Measurements from ENCODE around the gene E2F2. TPM values are rescaled to one million over a fixed set of nuclear protein-coding genes. Genes with fewer than 3 reads are reported as not detected.
A peak's percentile ranks its signal among the peaks of the same experiment; 100 is the strongest.

The E2F2 gene
- polyA plus RNA-seq, result 1 to 10 TPM in 2 of 3 donors, under 1 TPM in 1; 0.28 to 1.3 (median 1.2) TPM

- peak within 1 kb of the TSS; percentile 91 to 98 (median 93) for H3K4me3 Mint-ChIP-seq
- H3K36me3 Mint-ChIP-seq, result no peaks in the 10 kb centered on the region
- peaks cover 68 to 75% of the 10 kb centered on the region in 2 donors for H3K4me1 Mint-ChIP-seq
- H3K27me3 Mint-ChIP-seq (ENCODE audit: low read depth in 3 of 3), result peaks cover 2 to 4% (median 2%) of the 10 kb centered on the region in 3 donors
- peak; percentile 75 to 82 (median 82) for DNase-seq
- no peaks in the 10 kb centered on the region for H3K9me3 Mint-ChIP-seq
- peak within 1 kb of the TSS; percentile 21 to 90 (median 83) for H3K27ac Mint-ChIP-seq
Measured at GRCh38 chr1:23530747-23531561, at the start of gene E2F2. Gene E2F2, minus strand, starts transcription at chr1:23531233. Its CDS starts 440 bp downstream, at chr1:23530793.

DNA sequence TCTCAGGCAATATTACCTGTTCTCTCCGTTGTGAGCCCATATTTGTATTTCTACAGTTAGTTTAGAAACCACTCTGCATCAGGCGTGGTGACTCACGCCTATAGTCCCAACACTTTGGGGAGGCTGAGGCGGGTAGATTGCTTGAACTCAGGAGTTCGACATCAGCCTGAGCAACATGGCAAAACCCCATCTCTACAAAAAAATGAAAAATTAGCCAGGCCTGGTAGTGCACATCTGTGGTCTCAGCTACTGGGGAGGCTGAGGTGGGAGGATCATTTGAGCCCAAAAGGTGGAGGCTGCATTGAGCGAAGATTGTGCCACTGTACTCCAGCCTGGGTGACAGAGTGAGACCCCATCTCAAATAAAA lies 47.9 kb upstream of the E2F2 start:
- Mint-ChIP-seq H3K4me3 (no peak overlapping the region), H3K27me3 (ENCODE audit: low read depth in 3 of 3) (peaks cover 0 to 2% (median 1%) of the 10 kb centered on the region in 3 donors), H3K27ac (no peak overlapping the region), H3K36me3 (no peaks in the 10 kb centered on the region), H3K9me3 (no peaks in the 10 kb centered on the region), H3K4me1 (no peaks in the 10 kb centered on the region)
- no peak for DNase-seq

GRCh38 chr1:23578311-23578996 lies 47.4 kb upstream of the E2F2 start:
- Mint-ChIP-seq H3K9me3 (no peaks in the 10 kb centered on the region), H3K4me1 (no peaks in the 10 kb centered on the region), H3K27me3 (ENCODE audit: low read depth in 3 of 3) (peaks cover 0 to 2% (median 1%) of the 10 kb centered on the region in 3 donors), H3K27ac (no peak overlapping the region), H3K36me3 (no peaks in the 10 kb centered on the region), H3K4me3 (no peak overlapping the region)
- no peak for DNase-seq

GRCh38 chr1:23577056-23578004 lies 46.3 kb upstream of the E2F2 start:
- Mint-ChIP-seq H3K4me1 (no peaks in the 10 kb centered on the region), H3K4me3 (no peak overlapping the region), H3K36me3 (no peaks in the 10 kb centered on the region), H3K27me3 (ENCODE audit: low read depth in 3 of 3) (peaks cover 0 to 2% (median 1%) of the 10 kb centered on the region in 3 donors), H3K9me3 (no peaks in the 10 kb centered on the region), H3K27ac (no peak overlapping the region)
- DNase-seq, result no peak

DNA sequence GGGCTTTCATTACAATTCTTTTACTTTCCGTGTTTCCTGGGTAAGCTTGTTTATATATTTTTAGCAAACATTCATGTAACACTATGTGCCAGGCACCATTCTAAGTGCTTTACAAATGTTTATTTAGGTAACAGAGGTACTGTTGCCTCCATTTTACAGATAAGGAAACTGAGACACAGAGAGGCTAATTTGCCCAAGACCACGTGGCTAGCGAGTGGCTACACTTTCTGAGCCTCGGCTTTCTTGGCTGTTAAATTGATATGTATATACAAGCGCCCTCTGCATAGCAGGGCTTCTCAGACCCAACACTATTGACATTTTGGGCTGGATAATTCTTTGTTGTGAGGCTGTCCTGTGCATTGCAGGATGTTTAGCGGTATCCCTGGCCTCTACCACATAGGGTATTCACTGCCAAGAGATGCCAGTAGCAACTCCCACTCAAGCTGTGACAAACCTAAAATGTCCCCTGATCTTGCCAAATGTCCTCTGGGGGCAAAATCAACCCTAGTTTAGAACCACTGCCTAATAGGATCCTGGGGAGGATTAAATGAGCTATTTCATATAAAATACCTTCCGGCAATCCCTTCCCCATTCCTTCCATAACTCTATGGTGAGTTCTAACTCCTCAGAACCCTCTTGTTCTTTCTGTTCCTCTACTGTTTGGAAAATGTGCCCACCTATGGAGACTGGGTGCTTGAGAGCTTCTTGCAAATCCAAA lies 45.5 kb upstream of the E2F2 start:
- no peaks in the 10 kb centered on the region for H3K9me3 Mint-ChIP-seq
- H3K36me3 Mint-ChIP-seq, result peaks cover 0 to 2% (median 0%) of the 10 kb centered on the region in 3 donors
- H3K4me3 Mint-ChIP-seq, result no peak overlapping the region
- DNase-seq, result no peak
- H3K27ac Mint-ChIP-seq, result no peak overlapping the region
- H3K27me3 Mint-ChIP-seq (ENCODE audit: low read depth in 3 of 3), result peaks cover 1 to 2% (median 1%) of the 10 kb centered on the region in 3 donors
- no peaks in the 10 kb centered on the region for H3K4me1 Mint-ChIP-seq

DNA sequence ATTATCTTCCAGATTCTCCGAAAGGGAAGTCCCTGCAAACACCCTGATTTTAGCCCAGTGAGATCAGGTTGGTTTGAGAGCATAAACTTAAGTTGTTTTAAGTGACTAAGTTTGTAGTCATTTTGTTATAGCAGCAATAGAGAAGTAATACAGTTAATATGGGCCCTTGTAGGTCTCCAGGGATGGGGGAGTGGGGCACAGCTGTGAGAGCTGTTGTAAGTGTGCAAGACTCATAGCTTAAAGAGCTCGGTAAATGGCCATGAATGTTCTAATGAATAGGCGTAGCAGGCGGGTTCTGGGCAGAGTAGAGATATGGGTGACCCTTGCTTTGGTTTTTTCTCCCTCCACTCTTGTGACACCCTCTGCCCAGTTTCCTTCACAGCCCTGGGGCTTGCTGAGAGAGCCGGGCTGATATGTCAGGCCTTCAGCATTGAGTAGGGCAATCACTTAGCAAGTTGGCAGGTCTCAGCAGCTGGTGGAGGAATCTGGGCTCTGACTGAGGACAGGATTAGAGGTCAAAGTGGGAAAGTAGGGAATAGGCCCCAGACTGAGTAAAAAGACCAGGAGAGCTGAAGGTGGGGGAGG lies 44.3 kb upstream of the E2F2 start:
- Mint-ChIP-seq H3K4me1 (no peaks in the 10 kb centered on the region), H3K4me3 (no peak overlapping the region), H3K9me3 (no peaks in the 10 kb centered on the region), H3K27me3 (ENCODE audit: low read depth in 3 of 3) (peaks cover 1 to 10% (median 9%) of the 10 kb centered on the region in 3 donors), H3K27ac (no peak overlapping the region), H3K36me3 (peaks cover 0 to 3% (median 0%) of the 10 kb centered on the region in 3 donors)
- no peak for DNase-seq

DNA sequence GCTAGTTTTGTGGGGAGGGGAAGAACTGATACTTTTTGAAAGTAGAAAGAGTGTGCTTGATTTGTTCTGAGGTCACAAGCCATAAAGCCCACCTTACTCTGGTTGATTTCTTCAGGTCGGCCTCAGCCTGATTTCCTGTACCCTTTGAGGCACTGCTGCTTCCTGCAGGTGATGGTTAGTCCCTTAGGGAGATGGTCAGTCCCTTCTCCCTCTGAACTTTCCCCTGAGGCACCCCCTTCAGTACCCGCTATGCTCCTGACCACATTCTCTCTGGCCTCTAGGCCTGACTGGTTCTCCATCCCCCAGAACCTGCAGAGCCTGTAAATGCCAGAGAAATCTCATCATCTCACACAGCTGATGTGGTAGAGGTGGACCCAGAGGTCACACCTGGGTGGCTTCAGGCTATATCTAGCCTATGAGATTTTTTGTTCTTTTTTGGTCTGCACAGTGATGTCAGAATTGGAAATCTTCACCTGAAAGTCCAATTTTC lies 43.3 kb upstream of the E2F2 start:
- H3K4me3 Mint-ChIP-seq, result no peak overlapping the region
- H3K27ac Mint-ChIP-seq, result no peak overlapping the region
- DNase-seq, result no peak
- H3K27me3 Mint-ChIP-seq (ENCODE audit: low read depth in 3 of 3), result peaks cover 8 to 15% (median 9%) of the 10 kb centered on the region in 3 donors
- no peaks in the 10 kb centered on the region for H3K4me1 Mint-ChIP-seq
- no peaks in the 10 kb centered on the region for H3K9me3 Mint-ChIP-seq
- H3K36me3 Mint-ChIP-seq, result peaks cover 0 to 3% (median 0%) of the 10 kb centered on the region in 3 donors

DNA sequence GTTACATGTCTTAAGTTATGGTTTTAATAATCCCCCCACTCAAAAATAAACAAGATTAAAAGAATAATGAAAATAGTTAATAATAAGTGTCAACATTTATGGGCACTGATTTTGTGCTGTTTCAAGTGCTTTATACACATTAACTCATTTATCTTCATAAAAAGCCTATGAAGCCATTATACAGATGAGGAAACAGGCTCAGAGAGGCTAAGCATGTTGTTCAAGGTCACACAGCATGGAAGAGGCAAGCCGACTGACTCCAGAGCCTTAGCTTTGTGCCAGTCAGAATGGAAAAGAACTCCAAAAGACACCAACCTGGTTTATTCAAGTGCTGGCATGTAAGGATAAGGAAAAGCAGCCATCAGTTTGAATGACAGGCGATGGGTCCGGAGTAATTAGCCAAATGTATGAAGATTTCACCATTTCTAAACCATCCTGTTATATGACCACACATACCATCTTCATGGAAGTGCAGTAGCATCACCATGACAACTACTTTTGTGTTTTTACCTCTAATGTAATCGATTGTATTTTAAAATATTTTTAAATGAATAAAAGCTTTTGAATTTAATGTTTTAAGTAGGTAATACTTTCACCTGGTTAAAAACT lies 42.6 kb upstream of the E2F2 start:
- no peak overlapping the region for H3K4me3 Mint-ChIP-seq
- H3K9me3 Mint-ChIP-seq, result peaks cover 0 to under 1% (median 0%) of the 10 kb centered on the region in 6 donors
- H3K36me3 Mint-ChIP-seq, result peaks cover 0 to 3% (median under 1%) of the 10 kb centered on the region in 3 donors
- peaks cover 9 to 22% (median 10%) of the 10 kb centered on the region in 3 donors for H3K27me3 Mint-ChIP-seq (ENCODE audit: low read depth in 3 of 3)
- no peak overlapping the region for H3K27ac Mint-ChIP-seq
- DNase-seq, result no peak
- H3K4me1 Mint-ChIP-seq, result peaks cover under 1 to 2% of the 10 kb centered on the region in 2 donors

DNA sequence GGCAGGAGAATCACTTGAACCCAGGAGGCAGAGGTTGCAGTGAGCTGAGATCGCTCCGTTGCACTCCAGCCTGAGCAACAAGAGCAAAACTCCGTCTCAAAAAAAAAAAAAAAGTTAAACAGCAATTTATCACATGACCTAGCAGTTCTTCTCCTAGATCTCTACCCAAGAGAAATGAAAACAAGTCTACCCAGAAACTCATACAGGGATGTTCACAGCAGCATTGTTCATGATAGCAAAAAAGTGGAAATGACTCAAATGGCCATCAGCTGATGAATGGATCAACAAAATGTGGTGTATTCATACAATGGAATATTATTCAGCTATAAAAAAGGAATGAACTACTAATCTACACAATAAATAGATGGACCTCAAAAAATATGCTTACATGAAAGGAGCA lies 40.4 kb upstream of the E2F2 start:
- peaks cover 5 to 7% of the 10 kb centered on the region in 2 donors for H3K4me1 Mint-ChIP-seq
- H3K4me3 Mint-ChIP-seq, result no peak overlapping the region
- H3K36me3 Mint-ChIP-seq, result peaks cover 0 to 7% (median 4%) of the 10 kb centered on the region in 3 donors
- H3K27ac Mint-ChIP-seq, result no peak overlapping the region
- peaks cover 0 to 4% (median 0%) of the 10 kb centered on the region in 6 donors for H3K9me3 Mint-ChIP-seq
- DNase-seq, result no peak
- peaks cover 11 to 36% (median 20%) of the 10 kb centered on the region in 3 donors for H3K27me3 Mint-ChIP-seq (ENCODE audit: low read depth in 3 of 3)

DNA sequence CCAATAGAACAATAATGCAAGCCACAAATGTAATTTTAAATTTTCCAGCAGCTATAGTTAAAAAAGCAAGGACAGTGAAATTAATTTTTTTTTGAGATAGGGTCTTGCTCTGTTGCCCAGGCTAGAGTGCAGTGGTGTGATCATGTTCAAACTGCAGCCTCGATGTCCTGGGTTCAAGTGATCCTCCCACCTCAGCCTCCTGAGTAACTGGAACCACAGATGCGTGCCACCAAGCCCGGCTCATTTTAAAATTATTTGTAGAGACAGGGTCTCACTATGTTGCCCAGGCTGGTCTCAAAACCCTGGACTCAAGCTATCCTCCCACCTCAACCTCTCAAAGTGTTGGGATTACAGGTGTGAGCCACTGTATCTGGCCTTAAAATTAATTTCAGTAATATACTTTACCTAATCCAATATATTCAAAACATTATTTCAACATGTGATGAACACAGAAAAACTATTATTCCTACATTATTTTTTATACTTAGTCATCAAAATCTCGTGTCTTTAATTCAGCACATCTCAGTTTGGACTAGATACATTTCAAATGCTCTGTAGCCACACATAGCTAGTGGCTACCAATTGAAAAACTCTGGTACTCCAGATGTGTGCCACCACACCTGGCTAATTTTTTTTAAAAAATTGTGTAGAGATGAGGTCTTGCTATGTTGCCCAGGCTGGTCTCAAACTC lies 39.1 kb upstream of the E2F2 start:
- Mint-ChIP-seq H3K4me3 (no peak overlapping the region), H3K9me3 (peaks cover 0 to 4% (median 0%) of the 10 kb centered on the region in 6 donors), H3K4me1 (peaks cover 5 to 7% of the 10 kb centered on the region in 2 donors), H3K36me3 (peaks cover 0 to 7% (median 7%) of the 10 kb centered on the region in 3 donors), H3K27ac (no peak overlapping the region), H3K27me3 (ENCODE audit: low read depth in 3 of 3) (peaks cover 14 to 42% (median 22%) of the 10 kb centered on the region in 3 donors)
- no peak for DNase-seq

DNA sequence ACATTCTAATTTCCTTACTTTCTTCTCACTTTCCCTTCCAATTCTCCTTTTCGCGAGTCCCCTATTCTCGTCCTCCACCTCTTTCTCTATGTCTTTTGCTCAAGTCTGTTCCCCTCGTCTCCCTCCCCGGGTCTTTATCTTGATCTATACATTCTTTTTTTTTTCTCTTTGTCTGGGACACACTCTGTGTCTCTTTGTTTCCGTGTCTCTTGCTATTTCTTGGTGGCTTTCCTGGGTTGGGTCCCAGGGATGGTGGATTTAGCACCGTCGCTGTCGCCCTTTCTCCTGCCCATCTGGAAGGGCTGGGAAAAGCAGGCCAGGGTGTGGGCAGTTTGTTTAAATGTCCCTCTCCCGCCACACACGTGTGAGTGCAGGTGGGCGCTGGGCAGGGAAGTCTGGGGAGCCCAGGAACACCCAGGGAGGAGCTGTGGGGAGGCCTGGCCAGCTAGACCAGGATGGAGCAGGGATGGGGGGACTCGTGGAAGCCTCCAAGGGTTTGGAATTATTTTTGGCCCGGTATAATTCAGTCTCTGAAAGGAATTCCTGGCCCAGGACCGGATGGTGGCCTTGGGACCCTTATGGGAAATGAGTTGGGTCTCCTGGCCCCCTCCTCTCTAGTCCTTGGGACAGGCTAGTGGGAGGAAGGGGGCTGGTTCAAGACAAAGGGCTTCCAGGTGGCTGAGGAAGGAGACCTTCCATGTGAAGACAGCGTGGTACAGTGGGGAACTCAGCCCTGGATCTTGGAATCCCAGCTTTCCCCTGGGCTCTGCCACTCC lies 37.8 kb upstream of the E2F2 start:
- no peak for DNase-seq
- peaks cover 17 to 46% (median 27%) of the 10 kb centered on the region in 3 donors for H3K27me3 Mint-ChIP-seq (ENCODE audit: low read depth in 3 of 3)
- H3K9me3 Mint-ChIP-seq, result peaks cover 0 to 4% (median 0%) of the 10 kb centered on the region in 6 donors

More for the DNA sequence above, 37.8 kb upstream of the E2F2 start:
- Mint-ChIP-seq H3K4me3 (peak overlapping the region in 3 of 5 donors; percentile 19 to 60 (median 54)), H3K4me1 (peaks cover 5 to 7% of the 10 kb centered on the region in 2 donors), H3K27ac (no peak overlapping the region), H3K36me3 (peaks cover 0 to 7% (median 7%) of the 10 kb centered on the region in 3 donors)
